Activated CD8-positive, alpha-beta memory T cell treated with anti-CD3 and anti-CD28 coated beads, Interleukin-2, amount 50 U/mL, for 4 hours (primary cell): ENCODE data around the gene MUSTN1.

Experiments
- DNase-seq: peaks from one replicate; pipeline ENCODE4 v3.0.0-alpha.2; 2020

The MUSTN1 gene

GRCh38 chr3:52783211-52783555 lies 51.6 kb downstream of the MUSTN1 start:
- peak; percentile 4 for DNase-seq
